H9 (cell line): ENCODE data around the gene PDLIM3. TPM values are rescaled to one million over a fixed set of nuclear protein-coding genes. Genes with fewer than 3 reads are reported as not detected.

Source experiments
- DNase-seq: peaks from one replicate; pipeline ENCODE4 v3.0.0-alpha.2; 2017
- H2AFZ ChIP-seq: one replicate; pipeline ENCODE4 v1.6.1; 2013; ENCODE audit warnings: mild to moderate bottlenecking, low read length, control low read depth, moderate library complexity
- H2AK5ac ChIP-seq: 2 replicates; pipeline ENCODE4 v1.6.1; 2013; ENCODE audit warnings: low read length, control low read depth, mixed read lengths; ENCODE audit not compliant: insufficient read length
- H2BK120ac ChIP-seq: one replicate; pipeline ENCODE4 v1.6.1; 2013; ENCODE audit warnings: low read depth, mild to moderate bottlenecking, low read length, control low read depth, inconsistent platforms; ENCODE audit not compliant: poor library complexity, severe bottlenecking
- H2BK12ac ChIP-seq: 2 replicates; pipeline ENCODE4 v1.6.1; 2013; ENCODE audit warnings: low read length, control low read depth, mixed read lengths, low read depth; ENCODE audit not compliant: insufficient read length
- H2BK15ac ChIP-seq: 2 replicates; pipeline ENCODE4 v1.6.1; 2013; ENCODE audit warnings: low read depth, low read length, control low read depth
- H2BK20ac ChIP-seq: one replicate; pipeline ENCODE4 v1.6.1; 2013; ENCODE audit warnings: low read depth, mild to moderate bottlenecking, low read length, control low read depth, inconsistent platforms; ENCODE audit not compliant: poor library complexity, severe bottlenecking
- H2BK5ac ChIP-seq: 2 replicates; pipeline ENCODE4 v1.6.1; 2013; ENCODE audit warnings: low read length, control low read depth, mixed read lengths; ENCODE audit not compliant: insufficient read length
- H3K14ac ChIP-seq: 2 replicates; pipeline ENCODE4 v1.6.1; 2013; ENCODE audit warnings: low read length, control low read depth; ENCODE audit not compliant: insufficient read depth
- H3K18ac ChIP-seq: 2 replicates; pipeline ENCODE4 v1.6.1; 2013; ENCODE audit warnings: low read depth, mild to moderate bottlenecking, mixed read lengths, low read length, control low read depth; ENCODE audit not compliant: insufficient read length
- H3K23ac ChIP-seq: 2 replicates; pipeline ENCODE4 v1.6.1; 2013; ENCODE audit warnings: low read length, control low read depth, mixed read lengths, low read depth; ENCODE audit not compliant: insufficient read length
- H3K23me2 ChIP-seq: 2 replicates; pipeline ENCODE4 v1.6.1; 2013; ENCODE audit warnings: low read depth, mild to moderate bottlenecking, mixed read lengths, low read length, control low read depth; ENCODE audit not compliant: insufficient read length, poor library complexity, severe bottlenecking
- H3K27ac ChIP-seq: 2 replicates; pipeline ENCODE4 v1.5.1; 2013; ENCODE audit warnings: low read length, control low read depth, mixed read lengths, low read depth; ENCODE audit not compliant: insufficient read length
- H3K27me3 ChIP-seq: 2 replicates; pipeline ENCODE4 v1.6.1; 2013; ENCODE audit warnings: low read length, control low read depth, inconsistent platforms; ENCODE audit not compliant: insufficient read depth
- H3K4ac ChIP-seq: 2 replicates; pipeline ENCODE4 v1.6.1; 2013; ENCODE audit warnings: low read depth, mild to moderate bottlenecking, control low read depth, inconsistent platforms, low read length, moderate library complexity
- H3K4me1 ChIP-seq: 2 replicates; pipeline ENCODE4 v1.6.1; 2013; ENCODE audit warnings: low read length, control low read depth, inconsistent platforms; ENCODE audit not compliant: insufficient read depth
- H3K4me2 ChIP-seq: 2 replicates; pipeline ENCODE4 v1.6.1; 2013; ENCODE audit warnings: low read length, control low read depth, mixed read lengths; ENCODE audit not compliant: insufficient read length, insufficient read depth
- H3K56ac ChIP-seq: 2 replicates; pipeline ENCODE4 v1.6.1; 2013; ENCODE audit warnings: low read depth, mild to moderate bottlenecking, mixed read lengths, low read length, control low read depth; ENCODE audit not compliant: insufficient read length
- H3K79me1 ChIP-seq: 2 replicates; pipeline ENCODE4 v1.6.1; 2013; ENCODE audit warnings: low read depth, mild to moderate bottlenecking, moderate library complexity, low read length, control low read depth, inconsistent platforms; ENCODE audit not compliant: insufficient read depth, poor library complexity, severe bottlenecking
- H3K79me2 ChIP-seq: 2 replicates; pipeline ENCODE4 v1.6.1; 2013; ENCODE audit warnings: low read length, control low read depth, inconsistent platforms; ENCODE audit not compliant: insufficient read depth
- H3K9ac ChIP-seq: 2 replicates; pipeline ENCODE4 v1.6.1; 2013; ENCODE audit warnings: low read length, control low read depth, mixed read lengths; ENCODE audit not compliant: insufficient read length; ENCODE audit errors: extremely low read depth
- H3K9me3 ChIP-seq: one replicate; pipeline ENCODE4 v1.6.1; 2013; ENCODE audit warnings: low read depth, low read length, inconsistent platforms; ENCODE audit not compliant: control insufficient read depth
- H3T11ph ChIP-seq: one replicate; pipeline ENCODE4 v1.6.1; 2013; ENCODE audit warnings: mild to moderate bottlenecking, low read length, control low read depth, inconsistent platforms
- H4K20me1 ChIP-seq: one replicate; pipeline ENCODE4 v1.6.1; 2013; ENCODE audit not compliant: control insufficient read depth, insufficient read length, insufficient read depth
- H4K5ac ChIP-seq: 2 replicates; pipeline ENCODE4 v1.6.1; 2013; ENCODE audit warnings: low read depth, mild to moderate bottlenecking, mixed read lengths, low read length, control low read depth; ENCODE audit not compliant: insufficient read length
- H4K8ac ChIP-seq: replicated peaks from 2 replicates; pipeline ENCODE4 v1.6.1; 2013; ENCODE audit warnings: low read length, control low read depth, mixed read lengths, low read depth; ENCODE audit not compliant: insufficient read length
- H4K91ac ChIP-seq: 2 replicates; pipeline ENCODE4 v1.6.1; 2013; ENCODE audit warnings: low read depth, mild to moderate bottlenecking, moderate library complexity, mixed read lengths, low read length, control low read depth; ENCODE audit not compliant: insufficient read length
- H3K27ac Mint-ChIP-seq, 3 experiments: 2 replicates in 2 of 3; 3 replicates in 1 of 3; pipeline ENCODE4 v1.8.0; 2020 to 2021; ENCODE audit warnings: mixed read lengths in 3 of 3, mild to moderate bottlenecking in 1 of 3, moderate library complexity in 1 of 3
- H3K27me3 Mint-ChIP-seq: 2 replicates; pipeline ENCODE4 v1.8.0; 2021; ENCODE audit warnings: low read depth, mild to moderate bottlenecking, moderate library complexity, mixed read lengths
- H3K36me3 Mint-ChIP-seq, 3 experiments: 2 replicates in 2 of 3; 3 replicates in 1 of 3; pipeline ENCODE4 v1.8.0; 2020 to 2021; ENCODE audit warnings: low read depth in 3 of 3, mixed read lengths in 3 of 3; ENCODE audit not compliant: insufficient read depth in 1 of 3
- H3K4me1 Mint-ChIP-seq, 2 experiments: 2 replicates each; pipeline ENCODE4 v1.8.0; 2020; ENCODE audit warnings: mixed read lengths in 2 of 2
- H3K4me3 Mint-ChIP-seq, 2 experiments: 2 replicates in 1 of 2; 3 replicates in 1 of 2; pipeline ENCODE4 v1.8.0; 2020 to 2021; ENCODE audit warnings: mild to moderate bottlenecking in 2 of 2, mixed read lengths in 2 of 2, moderate library complexity in 1 of 2
- H3K9me3 Mint-ChIP-seq, 2 experiments: 2 replicates in 1 of 2; 3 replicates in 1 of 2; pipeline ENCODE4 v1.8.0; 2020; ENCODE audit warnings: mild to moderate bottlenecking in 2 of 2, mixed read lengths in 2 of 2, moderate library complexity in 1 of 2
- CTCF ChIP-seq: fragments of 200-600 bp; sonication (generic); conservative IDR thresholded peaks from 3 replicates; pipeline ENCODE4 v1.8.0; 2021; ENCODE audit warnings: antibody characterized with exemption, mild to moderate bottlenecking
- WGBS: extraction: QIAGEN DNeasy Blood & Tissue Kit; methylation state at CpG from one replicate; pipeline ENCODE4 v1.1.7; 2013; ENCODE audit warnings: missing lambda C conversion rate, low lambda C conversion rate, mixed read lengths; ENCODE audit not compliant: insufficient read length; ENCODE audit errors: extremely low coverage; 5-methylcytosine and 5-hydroxymethylcytosine counted together
- total RNA-seq: library from RNA; stranded (reverse); gene quantifications from 2 replicates; pipeline ENCODE4 v1.2.1, GENCODE V29; 2021

The PDLIM3 gene
- total RNA-seq, 1 experiment from 2014 or later: 12.0 TPM

GRCh38 chr4:185510806-185511205 lies 24.5 kb downstream of the PDLIM3 start:
- no peak overlapping the region for H2BK5ac ChIP-seq

More at GRCh38 chr4:185510806-185511205, 24.5 kb downstream of the PDLIM3 start:
- Histone ChIP-seq H3K23me2 (no peaks in the 10 kb centered on the region), H3K56ac (no peak overlapping the region), H3K4me1 (no peaks in the 10 kb centered on the region), H2BK12ac (no peak overlapping the region), H4K8ac (no peak overlapping the region), H3K79me1 (no peaks in the 10 kb centered on the region), H3K4me2 (no peak overlapping the region), H3K9ac (no peak overlapping the region), H2AK5ac (no peak overlapping the region), H3K14ac (no peak overlapping the region), H3K4ac (no peak overlapping the region), H2BK120ac (no peak overlapping the region), H3K18ac (no peak overlapping the region), H2BK20ac (no peak overlapping the region), H3K27me3 (no peaks in the 10 kb centered on the region), H4K5ac (no peak overlapping the region), H3T11ph (no peak overlapping the region), H4K20me1 (no peaks in the 10 kb centered on the region), H3K27ac (peak overlapping the region; percentile 45), H3K79me2 (no peaks in the 10 kb centered on the region), H2AFZ (no peak overlapping the region), H3K23ac (no peak overlapping the region), H3K9me3 (no peaks in the 10 kb centered on the region), H4K91ac (no peak overlapping the region), H2BK15ac (no peak overlapping the region)
- no peak for TF ChIP-seq CTCF
- Mint-ChIP-seq H3K36me3 (peaks cover 0 to 4% (median 0%) of the 10 kb centered on the region in 3 experiments; a peak in 1 of 7 replicates), H3K27me3 (no peaks in the 10 kb centered on the region), H3K4me1 (peaks cover 3 to 4% of the 10 kb centered on the region in 2 experiments; a peak in 2 of 4 replicates), H3K9me3 (no peaks in the 10 kb centered on the region; a peak in 1 of 5 replicates), H3K27ac (no peak overlapping the region), H3K4me3 (no peak overlapping the region)
- no peak for DNase-seq
- no CpG with 5 or more reads among the region's 5 CpGs for WGBS
